ENCODE results near the gene ACTN1. TPM values are rescaled to one million over a fixed set of nuclear protein-coding genes. Genes with fewer than 3 reads are reported as not detected.

Gene ACTN1
- total RNA-seq, 1 experiment from 2014 or later, result 148 TPM

DNA sequence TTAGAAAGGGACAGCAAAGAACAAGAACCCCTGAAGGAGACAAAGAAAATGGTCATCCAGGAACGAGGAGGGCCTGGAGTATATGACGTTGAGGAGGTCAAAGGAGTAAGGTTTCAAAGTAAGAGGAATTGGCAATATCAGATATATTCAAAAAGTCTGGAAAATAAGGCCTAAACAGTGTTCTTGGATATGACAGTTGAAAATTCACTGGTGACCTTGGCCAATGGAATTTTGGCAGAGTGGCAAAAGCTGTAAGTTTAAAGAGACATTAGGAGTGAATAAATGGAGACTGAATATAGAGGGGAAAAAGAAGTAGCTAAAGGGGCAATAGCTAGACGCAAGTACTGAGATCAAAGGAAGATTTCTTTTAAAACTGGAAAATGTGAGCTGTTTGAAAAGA, 4.1 kb upstream of the ACTN1 start:
- no peaks in the 10 kb centered on the region for H3K9me3 ChIP-seq (ENCODE audit: low read depth, low read length, poor library complexity, severe bottlenecking)
- no peak overlapping the region for H3K27ac ChIP-seq (ENCODE audit: low read depth, low read length, poor library complexity, severe bottlenecking)
- H3K4me3 ChIP-seq (ENCODE audit: low read depth, low read length, poor library complexity, severe bottlenecking), result no peak overlapping the region
- TF ChIP-seq, protein P1, sequence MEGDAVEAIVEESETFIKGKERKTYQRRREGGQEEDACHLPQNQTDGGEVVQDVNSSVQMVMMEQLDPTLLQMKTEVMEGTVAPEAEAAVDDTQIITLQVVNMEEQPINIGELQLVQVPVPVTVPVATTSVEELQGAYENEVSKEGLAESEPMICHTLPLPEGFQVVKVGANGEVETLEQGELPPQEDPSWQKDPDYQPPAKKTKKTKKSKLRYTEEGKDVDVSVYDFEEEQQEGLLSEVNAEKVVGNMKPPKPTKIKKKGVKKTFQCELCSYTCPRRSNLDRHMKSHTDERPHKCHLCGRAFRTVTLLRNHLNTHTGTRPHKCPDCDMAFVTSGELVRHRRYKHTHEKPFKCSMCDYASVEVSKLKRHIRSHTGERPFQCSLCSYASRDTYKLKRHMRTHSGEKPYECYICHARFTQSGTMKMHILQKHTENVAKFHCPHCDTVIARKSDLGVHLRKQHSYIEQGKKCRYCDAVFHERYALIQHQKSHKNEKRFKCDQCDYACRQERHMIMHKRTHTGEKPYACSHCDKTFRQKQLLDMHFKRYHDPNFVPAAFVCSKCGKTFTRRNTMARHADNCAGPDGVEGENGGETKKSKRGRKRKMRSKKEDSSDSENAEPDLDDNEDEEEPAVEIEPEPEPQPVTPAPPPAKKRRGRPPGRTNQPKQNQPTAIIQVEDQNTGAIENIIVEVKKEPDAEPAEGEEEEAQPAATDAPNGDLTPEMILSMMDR (conservative IDR thresholded peaks at IDR 0.05; ENCODE audit: low read depth, low read length), result no peak
- TF ChIP-seq EZH2 (IDR thresholded peaks at IDR 0.05; ENCODE audit: borderline replicate concordance, low read depth, low read length, poor library complexity, severe bottlenecking), result no peak
- POLR2A ChIA-PET (ENCODE audit: low non-redundant PET), result no interaction called here
- CTCF ChIA-PET, result no interaction called here
- DNase-seq (ENCODE audit: low spot score), result no peak
- no peaks in the 10 kb centered on the region for H3K4me1 ChIP-seq (ENCODE audit: insufficient read depth, low read length, poor library complexity, severe bottlenecking)
- no peaks in the 10 kb centered on the region for H3K27me3 ChIP-seq (replicated peaks; ENCODE audit: insufficient read depth, low read depth, low read length, poor library complexity)
- H3K36me3 ChIP-seq (ENCODE audit: insufficient read depth, low read length, poor library complexity, severe bottlenecking), result no peaks in the 10 kb centered on the region
- no TSS peak for BruUV-seq (replicated peaks)
- intact Hi-C loops (cut with micrococcal nuclease; ENCODE audit: unreplicated experiment), result no loop called here

DNA sequence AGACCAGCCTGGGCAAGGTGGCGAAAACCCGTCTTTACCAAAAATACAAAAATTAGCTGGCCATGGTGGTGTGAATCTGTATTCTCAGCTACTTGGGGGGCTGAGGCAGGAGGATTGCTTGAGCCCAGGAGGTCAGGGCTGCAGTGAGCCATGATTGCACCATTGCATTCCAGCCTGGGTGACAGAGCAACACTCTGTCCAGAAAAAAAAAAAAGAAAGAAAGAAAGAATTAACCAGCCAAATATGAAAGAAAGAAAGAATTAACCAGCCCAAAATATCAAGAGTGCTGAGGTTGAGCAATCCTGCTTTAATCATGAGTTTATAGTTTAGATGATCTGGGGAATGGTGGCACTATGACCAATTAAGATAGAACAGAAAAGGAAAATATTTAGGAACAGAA, 3.5 kb upstream of the ACTN1 start:
- intact Hi-C loops (cut with micrococcal nuclease; ENCODE audit: unreplicated experiment), result no loop called here
- ChIA-PET CTCF (no interaction called here), POLR2A (ENCODE audit: low non-redundant PET) (no interaction called here)
- Histone ChIP-seq H3K27me3 (replicated peaks; ENCODE audit: insufficient read depth, low read depth, low read length, poor library complexity) (no peaks in the 10 kb centered on the region), H3K9me3 (ENCODE audit: low read depth, low read length, poor library complexity, severe bottlenecking) (no peaks in the 10 kb centered on the region), H3K36me3 (ENCODE audit: insufficient read depth, low read length, poor library complexity, severe bottlenecking) (no peaks in the 10 kb centered on the region), H3K4me3 (ENCODE audit: low read depth, low read length, poor library complexity, severe bottlenecking) (no peak overlapping the region), H3K27ac (ENCODE audit: low read depth, low read length, poor library complexity, severe bottlenecking) (no peak overlapping the region), H3K4me1 (ENCODE audit: insufficient read depth, low read length, poor library complexity, severe bottlenecking) (no peaks in the 10 kb centered on the region)
- BruUV-seq (replicated peaks), result no TSS peak
- DNase-seq (ENCODE audit: low spot score), result no peak
- TF ChIP-seq EZH2 (IDR thresholded peaks at IDR 0.05; ENCODE audit: borderline replicate concordance, low read depth, low read length, poor library complexity, severe bottlenecking), result no peak
- TF ChIP-seq, protein P1 (conservative IDR thresholded peaks at IDR 0.05; ENCODE audit: low read depth, low read length), result no peak

DNA sequence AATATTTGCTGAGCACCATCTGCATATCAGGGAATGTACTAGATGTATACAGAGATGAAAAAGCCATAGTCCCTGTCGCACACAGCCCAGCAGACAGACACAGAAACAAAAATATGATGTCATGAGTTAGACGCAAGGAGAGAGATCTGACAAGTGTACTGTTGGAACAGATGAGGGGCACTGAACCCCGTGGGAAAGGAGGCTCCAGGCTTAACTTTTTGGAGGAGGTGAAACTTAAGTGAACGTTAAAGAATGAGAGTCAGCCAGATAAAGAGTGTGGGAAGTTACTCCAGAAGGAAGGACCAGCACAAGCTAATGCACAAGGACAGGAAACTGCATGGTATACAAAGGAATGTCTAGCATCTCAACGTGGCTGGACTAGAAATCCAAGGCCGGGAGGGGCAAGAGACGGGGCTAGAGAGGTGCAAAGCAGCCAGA, 2.5 kb upstream of the ACTN1 start:
- Histone ChIP-seq H3K27ac (ENCODE audit: low read depth, low read length, poor library complexity, severe bottlenecking) (no peak overlapping the region), H3K4me1 (ENCODE audit: insufficient read depth, low read length, poor library complexity, severe bottlenecking) (peaks cover 8% of the 10 kb centered on the region), H3K27me3 (replicated peaks; ENCODE audit: insufficient read depth, low read depth, low read length, poor library complexity) (no peaks in the 10 kb centered on the region), H3K9me3 (ENCODE audit: low read depth, low read length, poor library complexity, severe bottlenecking) (no peaks in the 10 kb centered on the region), H3K4me3 (ENCODE audit: low read depth, low read length, poor library complexity, severe bottlenecking) (no peak overlapping the region), H3K36me3 (ENCODE audit: insufficient read depth, low read length, poor library complexity, severe bottlenecking) (no peaks in the 10 kb centered on the region)
- DNase-seq (ENCODE audit: low spot score), result no peak
- no TSS peak for BruUV-seq (replicated peaks)
- ChIA-PET POLR2A (ENCODE audit: low non-redundant PET) (no interaction called here), CTCF (no interaction called here)
- TF ChIP-seq EZH2 (IDR thresholded peaks at IDR 0.05; ENCODE audit: borderline replicate concordance, low read depth, low read length, poor library complexity, severe bottlenecking), result no peak
- TF ChIP-seq, protein P1 (conservative IDR thresholded peaks at IDR 0.05; ENCODE audit: low read depth, low read length), result no peak
- intact Hi-C loops (cut with micrococcal nuclease; ENCODE audit: unreplicated experiment), result no loop called here
